GM19397 (cell line): ENCODE measurements around the gene IL16.

ENCODE experiments used
- ATAC-seq: cut with Tn5 transposase; IDR thresholded peaks from one replicate; pipeline ENCODE4 v1.9.1; 2021; ENCODE audit warnings: mild to moderate bottlenecking, moderate library complexity; ENCODE audit not compliant: unreplicated experiment

Gene IL16

GRCh38 chr15:81254277-81254915 lies 57.7 kb downstream of the IL16 start:
- ATAC-seq: no peak

- no peak for ATAC-seq
These were observed 58.2 kb downstream of the IL16 start for GRCh38 chr15:81254916-81255290.

GRCh38 chr15:81255315-81255957 lies 58.8 kb downstream of the IL16 start:
- ATAC-seq: no peak

- ATAC-seq: no peak
These were observed 59.3 kb downstream of the IL16 start for GRCh38 chr15:81255958-81256320.

- no peak for ATAC-seq
These were observed 60.2 kb downstream of the IL16 start for GRCh38 chr15:81256916-81257315.

- no peak for ATAC-seq
These were observed 60.8 kb downstream of the IL16 start for GRCh38 chr15:81257435-81257834.

- ATAC-seq: no peak
These were observed 61.8 kb downstream of the IL16 start for GRCh38 chr15:81258455-81258854.

GRCh38 chr15:81259760-81260298 lies 63.1 kb downstream of the IL16 start:
- ATAC-seq: no peak

GRCh38 chr15:81261172-81261811 lies 64.6 kb downstream of the IL16 start:
- no peak for ATAC-seq

- no peak for ATAC-seq
These were observed 66.8 kb downstream of the IL16 start for GRCh38 chr15:81263477-81263876.

GRCh38 chr15:81264072-81264857 lies 67.6 kb downstream of the IL16 start:
- ATAC-seq: no peak

GRCh38 chr15:81265256-81265943 lies 68.7 kb downstream of the IL16 start:
- no peak for ATAC-seq

GRCh38 chr15:81265944-81266775 lies 69.5 kb downstream of the IL16 start:
- ATAC-seq: peak; percentile 80

GRCh38 chr15:81268340-81268739 lies 71.7 kb downstream of the IL16 start:
- ATAC-seq: no peak

GRCh38 chr15:81268881-81269601 lies 72.4 kb downstream of the IL16 start:
- ATAC-seq: no peak

GRCh38 chr15:81270188-81270587 lies 73.5 kb downstream of the IL16 start:
- no peak for ATAC-seq

GRCh38 chr15:81270781-81271491 lies 74.3 kb downstream of the IL16 start:
- ATAC-seq: no peak

GRCh38 chr15:81271761-81272644 lies 75.3 kb downstream of the IL16 start:
- no peak for ATAC-seq
